Suprapubic skin (tissue), 3 donors: ENCODE data around the gene RFC2.

Experiments
- EP300 ChIP-seq: sonication (generic); formaldehyde crosslinking; IDR thresholded peaks from one replicate; pipeline ENCODE4 v1.6.1; 2017; ENCODE audit warnings: antibody characterized with exemption
- POLR2A ChIP-seq, 2 donors: fragments of 450-650 bp; IDR thresholded peaks; one replicate each; pipeline ENCODE4 v1.6.1; 2017; ENCODE audit warnings: antibody characterized with exemption in 2 of 2, mild to moderate bottlenecking in 2 of 2, moderate library complexity in 2 of 2
- TF ChIP-seq, protein P1 (sequence below), 2 donors: fragments of 200-600 bp in 1 of 2; fragments of 450-650 bp in 1 of 2; sonication (generic) in 1 of 2; IDR thresholded peaks; one replicate each; pipeline ENCODE4 v1.5.1; 2016 to 2019; ENCODE audit warnings: antibody characterized with exemption in 2 of 2, mild to moderate bottlenecking in 1 of 2, moderate library complexity in 1 of 2

DNA sequence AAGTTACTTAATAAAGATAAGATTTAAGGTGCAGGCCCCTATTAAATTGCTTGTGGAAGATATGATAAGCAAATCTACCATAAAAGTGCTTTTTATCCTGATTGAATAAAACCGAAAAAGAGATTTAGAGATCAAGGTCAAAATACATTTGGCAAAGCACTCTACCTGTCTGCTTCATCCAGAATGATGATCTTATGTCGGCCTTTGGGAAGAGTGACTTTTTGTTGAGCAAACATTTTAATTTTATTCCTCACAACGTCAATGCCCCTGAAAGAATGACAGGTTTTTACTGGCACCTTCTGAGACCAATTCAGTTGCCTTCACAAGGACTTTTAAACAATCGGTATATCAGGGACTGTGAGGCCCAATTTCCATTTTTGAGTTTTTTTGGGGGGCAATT, 7.7 kb downstream of the RFC2 start:
- TF ChIP-seq, protein P1, sequence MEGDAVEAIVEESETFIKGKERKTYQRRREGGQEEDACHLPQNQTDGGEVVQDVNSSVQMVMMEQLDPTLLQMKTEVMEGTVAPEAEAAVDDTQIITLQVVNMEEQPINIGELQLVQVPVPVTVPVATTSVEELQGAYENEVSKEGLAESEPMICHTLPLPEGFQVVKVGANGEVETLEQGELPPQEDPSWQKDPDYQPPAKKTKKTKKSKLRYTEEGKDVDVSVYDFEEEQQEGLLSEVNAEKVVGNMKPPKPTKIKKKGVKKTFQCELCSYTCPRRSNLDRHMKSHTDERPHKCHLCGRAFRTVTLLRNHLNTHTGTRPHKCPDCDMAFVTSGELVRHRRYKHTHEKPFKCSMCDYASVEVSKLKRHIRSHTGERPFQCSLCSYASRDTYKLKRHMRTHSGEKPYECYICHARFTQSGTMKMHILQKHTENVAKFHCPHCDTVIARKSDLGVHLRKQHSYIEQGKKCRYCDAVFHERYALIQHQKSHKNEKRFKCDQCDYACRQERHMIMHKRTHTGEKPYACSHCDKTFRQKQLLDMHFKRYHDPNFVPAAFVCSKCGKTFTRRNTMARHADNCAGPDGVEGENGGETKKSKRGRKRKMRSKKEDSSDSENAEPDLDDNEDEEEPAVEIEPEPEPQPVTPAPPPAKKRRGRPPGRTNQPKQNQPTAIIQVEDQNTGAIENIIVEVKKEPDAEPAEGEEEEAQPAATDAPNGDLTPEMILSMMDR (IDR thresholded peaks at IDR 0.05), result no peak
- no peak for TF ChIP-seq EP300
- TF ChIP-seq POLR2A (IDR thresholded peaks at IDR 0.05), result no peak
